HAP-1 (cell line): ENCODE results near the gene GAB4.
"Not testable (repeated sequence)": the region's sequence is repeated elsewhere in the genome, so short reads cannot be mapped to it uniquely, and the experiment has no call there.

Experiments used
- DNase-seq, 2 experiments: peaks; one replicate each; pipeline ENCODE4 v3.0.0-alpha.2; 2016 to 2020; ENCODE audit warnings: low spot score in 2 of 2
- H3K27me3 ChIP-seq: fragments of 250-450 bp; sonication (Bioruptor Pico); 2 replicates; pipeline ENCODE4 v1.5.1; 2020; ENCODE audit warnings: low read depth, mild to moderate bottlenecking, moderate library complexity
- H3K36me3 ChIP-seq: fragments of 250-450 bp; sonication (Bioruptor Pico); replicated peaks from 2 replicates; pipeline ENCODE4 v1.5.1; 2020; ENCODE audit warnings: mild to moderate bottlenecking
- H3K4me1 ChIP-seq: fragments of 250-450 bp; sonication (Bioruptor Pico); 2 replicates; pipeline ENCODE4 v1.5.1; 2020; ENCODE audit warnings: mild to moderate bottlenecking
- H3K4me3 ChIP-seq: fragments of 250-450 bp; sonication (Bioruptor Pico); 2 replicates; pipeline ENCODE4 v1.5.1; 2020; ENCODE audit warnings: mild to moderate bottlenecking, moderate library complexity
- H3K9me3 ChIP-seq: fragments of 250-450 bp; sonication (Bioruptor Pico); 2 replicates; pipeline ENCODE4 v1.5.1; 2020; ENCODE audit warnings: mild to moderate bottlenecking, moderate library complexity
- in situ Hi-C: fragments of 300-500 bp; cut with MboI; formaldehyde crosslinking; loops from 3 replicates; pipeline ENCODE4 v1.14.3; 2020; ENCODE audit warnings: low sequenced_read_pairs, inconsistent platforms, mixed read lengths

Gene GAB4

GRCh38 chr22:17015552-17015951 is 7.5 kb upstream of the GAB4 start:
- in situ Hi-C loops, H3K27me3 ChIP-seq: not testable (repeated sequence)

GRCh38 chr22:17014101-17014440 is 6.0 kb upstream of the GAB4 start:
- not testable (repeated sequence) for H3K4me1 ChIP-seq

More at GRCh38 chr22:17015552-17015951, 7.5 kb upstream of the GAB4 start:
- not testable (repeated sequence) for DNase-seq, H3K4me3 ChIP-seq, H3K9me3 ChIP-seq, H3K36me3 ChIP-seq, H3K4me1 ChIP-seq

GRCh38 chr22:17013396-17014100 is 5.5 kb upstream of the GAB4 start:
- in situ Hi-C loops: no loop called here
- no peaks in the 10 kb centered on the region for H3K9me3 ChIP-seq

More at GRCh38 chr22:17014101-17014440, 6.0 kb upstream of the GAB4 start:
- DNase-seq, H3K4me3 ChIP-seq, H3K36me3 ChIP-seq, in situ Hi-C loops, H3K9me3 ChIP-seq, H3K27me3 ChIP-seq: not testable (repeated sequence)

GRCh38 chr22:17012267-17012666 is 4.2 kb upstream of the GAB4 start:
- in situ Hi-C loops: no loop called here
- Histone ChIP-seq H3K36me3 (no peaks in the 10 kb centered on the region), H3K27me3 (no peaks in the 10 kb centered on the region; the same call in 1 of the 2 replicates), H3K9me3 (no peaks in the 10 kb centered on the region), H3K4me3 (no peak overlapping the region), H3K4me1 (no peaks in the 10 kb centered on the region)
- DNase-seq: no peak

More at GRCh38 chr22:17013396-17014100, 5.5 kb upstream of the GAB4 start:
- H3K4me1 ChIP-seq: no peaks in the 10 kb centered on the region
- H3K36me3 ChIP-seq: no peaks in the 10 kb centered on the region
- H3K4me3 ChIP-seq: no peak overlapping the region
- no peaks in the 10 kb centered on the region; the same call in 1 of the 2 replicates for H3K27me3 ChIP-seq
- no peak for DNase-seq

GRCh38 chr22:17009640-17010291 is 1.7 kb upstream of the GAB4 start:
- in situ Hi-C loops: no loop called here
- H3K4me3 ChIP-seq: no peak overlapping the region
- no peaks in the 10 kb centered on the region for H3K36me3 ChIP-seq
- DNase-seq: no peak
- H3K27me3 ChIP-seq: no peaks in the 10 kb centered on the region; the same call in 1 of the 2 replicates
- no peaks in the 10 kb centered on the region for H3K9me3 ChIP-seq
- H3K4me1 ChIP-seq: no peaks in the 10 kb centered on the region

GRCh38 chr22:17007257-17007656 is 765 bp downstream of the GAB4 start:
- H3K4me1 ChIP-seq: no peaks in the 10 kb centered on the region
- H3K9me3 ChIP-seq: no peaks in the 10 kb centered on the region
- H3K4me3 ChIP-seq: no peak overlapping the region
- DNase-seq: no peak
- H3K36me3 ChIP-seq: no peaks in the 10 kb centered on the region
- H3K27me3 ChIP-seq: no peaks in the 10 kb centered on the region; the same call in 1 of the 2 replicates
- in situ Hi-C loops: no loop called here

- no peaks in the 10 kb centered on the region for H3K4me1 ChIP-seq
- H3K4me3 ChIP-seq: no peak overlapping the region
- H3K36me3 ChIP-seq: no peaks in the 10 kb centered on the region
- no peaks in the 10 kb centered on the region for H3K27me3 ChIP-seq
- in situ Hi-C loops: loop anchor here (5.0 to 10.0 kb wide), 2 partner anchors 38 to 55 kb away; no protein-coding TSS in a partner anchor
- DNase-seq: no peak
- H3K9me3 ChIP-seq: no peaks in the 10 kb centered on the region
Observed at GRCh38 chr22:16989915-16990314, 18.1 kb downstream of the GAB4 start.

- H3K9me3 ChIP-seq: no peaks in the 10 kb centered on the region
- no peaks in the 10 kb centered on the region for H3K36me3 ChIP-seq
- H3K27me3 ChIP-seq: no peaks in the 10 kb centered on the region
- no peaks in the 10 kb centered on the region for H3K4me1 ChIP-seq
- DNase-seq: no peak
- no peak overlapping the region for H3K4me3 ChIP-seq
- in situ Hi-C loops: loop anchor here (10.0 kb wide), 1 partner anchor 57 kb away; no protein-coding TSS in a partner anchor
Observed at GRCh38 chr22:16988257-16988656, 19.8 kb downstream of the GAB4 start.

GRCh38 chr22:16987822-16988221 is 20.2 kb downstream of the GAB4 start:
- no peaks in the 10 kb centered on the region for H3K9me3 ChIP-seq
- no peaks in the 10 kb centered on the region for H3K36me3 ChIP-seq
- in situ Hi-C loops: loop anchor here (10.0 kb wide), 1 partner anchor 57 kb away; no protein-coding TSS in a partner anchor
- H3K4me3 ChIP-seq: no peak overlapping the region
- DNase-seq: no peak
- no peaks in the 10 kb centered on the region for H3K4me1 ChIP-seq
- no peaks in the 10 kb centered on the region for H3K27me3 ChIP-seq

GRCh38 chr22:16975155-16975885 is 32.7 kb downstream of the GAB4 start:
- Histone ChIP-seq H3K36me3 (no peaks in the 10 kb centered on the region), H3K27me3 (no peaks in the 10 kb centered on the region), H3K9me3 (no peaks in the 10 kb centered on the region), H3K4me3 (no peak overlapping the region), H3K4me1 (no peaks in the 10 kb centered on the region)
- no peak for DNase-seq
- in situ Hi-C loops: no loop called here

- Histone ChIP-seq H3K36me3 (no peaks in the 10 kb centered on the region), H3K9me3 (no peaks in the 10 kb centered on the region), H3K4me3 (no peak overlapping the region), H3K4me1 (no peaks in the 10 kb centered on the region), H3K27me3 (no peaks in the 10 kb centered on the region)
- DNase-seq: no peak
- in situ Hi-C loops: no loop called here
Observed at GRCh38 chr22:16974298-16975084, 33.5 kb downstream of the GAB4 start.

GRCh38 chr22:16973591-16974297 is 34.3 kb downstream of the GAB4 start:
- no peaks in the 10 kb centered on the region for H3K36me3 ChIP-seq
- no peaks in the 10 kb centered on the region for H3K9me3 ChIP-seq
- no peak overlapping the region for H3K4me3 ChIP-seq
- no peak for DNase-seq
- H3K27me3 ChIP-seq: no peaks in the 10 kb centered on the region
- in situ Hi-C loops: no loop called here
- H3K4me1 ChIP-seq: no peaks in the 10 kb centered on the region

- no peaks in the 10 kb centered on the region for H3K9me3 ChIP-seq
- DNase-seq: no peak
- H3K36me3 ChIP-seq: no peaks in the 10 kb centered on the region
- H3K27me3 ChIP-seq: no peaks in the 10 kb centered on the region
- H3K4me1 ChIP-seq: no peaks in the 10 kb centered on the region
- no peak overlapping the region for H3K4me3 ChIP-seq
- in situ Hi-C loops: no loop called here
Observed at GRCh38 chr22:16972311-16972710, 35.7 kb downstream of the GAB4 start.
